CD4-positive, alpha-beta T cell treated with Interleukin-17A for 4 hours (primary cell): ENCODE data around the gene NID1.
"Not testable (repeated sequence)": the region's sequence is repeated elsewhere in the genome, so short reads cannot be mapped to it uniquely, and the experiment has no call there.

Experiments used
- DNase-seq: peaks from one replicate; pipeline ENCODE4 v3.0.0-alpha.2; 2020; ENCODE audit warnings: mixed read lengths

The NID1 gene

GRCh38 chr1:236023926-236024565 is 40.8 kb downstream of the NID1 start:
- DNase-seq: no peak

GRCh38 chr1:236021424-236022135 is 43.3 kb downstream of the NID1 start:
- no peak for DNase-seq

- DNase-seq: no peak
Observed at GRCh38 chr1:236020359-236021219, 44.3 kb downstream of the NID1 start.

- DNase-seq: no peak
Observed at GRCh38 chr1:236018885-236019453, 45.9 kb downstream of the NID1 start.

- no peak for DNase-seq
Observed at GRCh38 chr1:236016782-236017400, 48.0 kb downstream of the NID1 start.

- DNase-seq: no peak
Observed at GRCh38 chr1:236016083-236016482, 48.8 kb downstream of the NID1 start.

DNA sequence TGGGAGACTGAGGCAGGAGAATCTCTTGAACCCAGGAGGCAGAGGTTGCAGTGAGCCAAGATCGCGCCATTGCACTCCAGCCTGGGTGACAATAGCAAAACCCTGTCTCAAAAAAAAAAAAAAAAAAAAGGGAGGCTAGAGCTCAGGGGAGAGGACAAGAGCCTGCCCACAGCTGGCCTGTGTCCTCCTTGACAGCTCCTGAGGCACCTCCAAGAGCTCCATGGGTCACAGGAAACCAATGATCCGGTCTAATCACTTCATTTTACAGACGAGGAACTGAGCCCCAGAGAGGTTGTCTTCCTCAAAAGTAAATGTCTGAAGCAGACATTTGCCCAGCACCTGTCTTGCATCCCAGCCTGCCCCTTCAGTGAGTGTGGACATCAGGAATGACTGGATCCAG is 49.4 kb downstream of the NID1 start:
- no peak for DNase-seq

GRCh38 chr1:236013330-236013729 is 51.6 kb downstream of the NID1 start:
- DNase-seq: no peak

GRCh38 chr1:236011641-236012040 is 53.2 kb downstream of the NID1 start:
- DNase-seq: no peak

DNA sequence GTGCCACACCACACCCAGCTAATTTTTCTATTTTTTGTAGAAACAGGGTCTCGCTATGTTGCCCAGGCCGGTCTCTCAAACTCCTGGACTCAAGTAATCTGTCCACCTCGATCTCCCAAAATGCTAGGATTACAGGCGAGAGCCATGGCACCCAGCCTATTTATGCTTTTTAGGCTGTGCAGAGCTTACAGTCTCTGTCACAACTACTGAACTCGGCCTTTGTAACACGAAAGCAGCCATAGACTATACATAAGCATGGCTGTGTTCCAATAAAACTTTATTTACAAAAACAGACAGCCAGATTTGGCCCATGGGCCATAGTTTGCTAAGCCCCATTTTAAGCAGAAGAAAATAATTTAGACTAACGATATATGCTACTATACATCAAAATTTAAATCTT is 54.4 kb downstream of the NID1 start:
- DNase-seq: no peak

- DNase-seq: no peak
Observed at GRCh38 chr1:236009857-236010256, 55.0 kb downstream of the NID1 start.

- no peak for DNase-seq
Observed at GRCh38 chr1:236009191-236009590, 55.7 kb downstream of the NID1 start.

- no peak for DNase-seq
Observed at GRCh38 chr1:236007781-236008180, 57.1 kb downstream of the NID1 start.

GRCh38 chr1:236003058-236003457 is 61.8 kb downstream of the NID1 start:
- not testable (repeated sequence) for DNase-seq

DNA sequence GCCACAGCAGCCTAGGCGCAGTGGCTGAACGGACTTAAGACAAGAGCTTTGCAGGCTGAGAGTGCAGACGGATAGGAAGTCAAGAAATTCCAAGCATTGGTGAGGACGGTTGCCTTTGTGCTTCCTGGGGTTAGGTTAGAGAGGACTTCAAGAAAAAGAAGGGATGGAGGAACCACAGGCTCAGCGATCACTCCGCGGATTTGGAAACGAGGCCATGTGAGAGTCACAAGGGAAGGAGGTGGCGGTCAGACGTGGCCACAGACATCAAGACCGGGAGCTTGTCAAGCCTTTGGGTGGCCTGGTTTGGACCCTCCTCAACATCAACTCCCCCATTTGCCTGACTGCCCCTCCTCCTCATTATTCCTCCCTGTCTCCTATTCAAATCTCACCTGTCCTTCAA is 62.3 kb downstream of the NID1 start:
- no peak for DNase-seq

GRCh38 chr1:236002025-236002390 is 62.9 kb downstream of the NID1 start:
- no peak for DNase-seq

- no peak for DNase-seq
Observed at GRCh38 chr1:236000781-236001180, 64.1 kb downstream of the NID1 start.

DNA sequence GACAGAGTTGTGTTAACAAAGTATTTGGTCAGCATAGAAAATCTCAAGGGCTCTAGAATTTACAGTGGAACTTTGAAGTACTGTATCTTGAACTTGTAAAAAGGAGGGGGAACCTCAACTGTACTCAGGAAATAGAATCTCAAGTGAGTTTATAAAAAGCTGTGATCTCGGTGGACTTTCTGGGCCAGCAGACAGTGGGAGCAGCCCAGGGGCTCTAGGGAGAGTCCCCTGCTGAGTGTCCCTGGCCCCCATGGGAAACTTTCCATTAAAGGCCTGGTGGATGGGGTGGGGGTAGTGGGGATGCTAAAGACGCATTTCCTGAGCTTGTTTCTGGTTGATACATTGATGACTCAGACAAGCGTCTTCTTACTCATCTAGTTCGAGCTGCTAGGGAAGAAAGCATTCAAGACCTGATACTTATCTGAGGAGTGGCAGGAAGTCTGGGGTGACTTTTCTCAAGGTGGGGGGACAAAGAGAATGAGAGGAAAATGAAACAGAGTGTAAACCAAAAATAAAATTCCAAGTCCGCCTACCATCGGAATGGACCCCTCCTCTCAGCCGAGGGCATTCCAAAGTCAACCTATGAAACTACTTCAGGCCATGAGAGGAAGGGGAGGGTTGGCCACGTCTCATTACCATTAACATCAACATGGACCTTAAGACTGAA is 65.5 kb downstream of the NID1 start:
- peak; percentile 67 for DNase-seq

DNA sequence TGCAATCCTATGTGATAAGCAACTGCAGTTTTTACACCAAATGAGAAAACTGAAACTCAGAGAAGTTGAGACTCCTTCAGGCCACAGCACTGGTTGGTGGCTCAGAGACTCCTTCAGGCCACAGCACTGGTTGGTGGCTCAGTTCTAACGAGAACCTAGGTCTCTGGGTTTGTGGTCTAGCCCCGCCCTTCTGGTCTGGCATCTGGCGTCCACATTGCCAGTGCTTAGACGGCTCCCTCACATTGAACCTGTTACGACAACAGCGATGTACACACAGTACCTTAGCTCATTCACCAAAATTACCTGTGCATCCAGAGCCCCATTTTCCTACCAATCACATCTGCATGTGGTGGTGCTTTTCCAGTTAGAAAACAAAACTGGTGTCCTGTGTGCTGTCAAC is 66.1 kb downstream of the NID1 start:
- peak; percentile 64 for DNase-seq

- DNase-seq: no peak
Observed at GRCh38 chr1:235997931-235998330, 67.0 kb downstream of the NID1 start.

GRCh38 chr1:235997049-235997448 is 67.8 kb downstream of the NID1 start:
- DNase-seq: no peak

DNA sequence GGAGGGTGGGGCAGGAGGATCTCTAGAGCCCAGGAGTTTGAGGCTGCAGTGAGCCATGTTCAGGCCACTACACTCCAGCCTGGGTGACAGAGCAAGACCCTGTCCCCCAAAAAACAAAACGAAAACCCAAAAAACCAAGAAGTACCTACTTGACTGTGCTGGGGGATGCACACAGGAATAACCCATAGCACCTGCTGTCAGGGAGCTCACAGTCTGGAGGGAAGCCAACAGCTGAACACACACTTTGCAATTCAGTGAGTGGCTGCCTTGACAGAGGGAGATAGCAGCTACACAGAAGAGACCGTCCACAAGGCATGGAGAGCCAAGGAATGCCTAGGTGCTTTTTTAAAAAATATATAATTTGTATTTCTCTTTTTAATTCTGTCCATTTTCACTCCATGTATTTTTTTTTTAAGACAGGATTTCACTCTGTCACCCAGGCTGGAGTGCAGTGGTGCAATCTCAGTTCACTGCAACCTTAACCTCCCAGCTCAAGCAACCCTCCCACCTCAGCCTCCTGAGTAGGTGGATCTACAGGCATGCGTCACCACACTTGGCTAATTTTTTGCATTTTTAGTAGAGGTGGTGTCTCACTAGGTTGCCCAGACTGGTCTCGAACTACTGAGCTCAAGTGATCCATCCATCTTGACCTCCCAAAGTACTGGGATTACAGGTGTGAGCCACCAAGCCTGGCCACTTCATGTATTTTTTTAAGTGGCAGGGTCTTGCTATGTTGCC is 68.7 kb downstream of the NID1 start:
- DNase-seq: no peak
